CD4-positive, alpha-beta T cell treated with Interleukin-17A for 4 hours (primary cell): ENCODE data around the gene CDCP1.
A peak's percentile ranks its signal among the peaks of the same experiment; 100 is the strongest.

ENCODE experiments used
- DNase-seq: peaks from one replicate; pipeline ENCODE4 v3.0.0-alpha.2; 2020; ENCODE audit warnings: mixed read lengths

CDCP1 gene, protein sequence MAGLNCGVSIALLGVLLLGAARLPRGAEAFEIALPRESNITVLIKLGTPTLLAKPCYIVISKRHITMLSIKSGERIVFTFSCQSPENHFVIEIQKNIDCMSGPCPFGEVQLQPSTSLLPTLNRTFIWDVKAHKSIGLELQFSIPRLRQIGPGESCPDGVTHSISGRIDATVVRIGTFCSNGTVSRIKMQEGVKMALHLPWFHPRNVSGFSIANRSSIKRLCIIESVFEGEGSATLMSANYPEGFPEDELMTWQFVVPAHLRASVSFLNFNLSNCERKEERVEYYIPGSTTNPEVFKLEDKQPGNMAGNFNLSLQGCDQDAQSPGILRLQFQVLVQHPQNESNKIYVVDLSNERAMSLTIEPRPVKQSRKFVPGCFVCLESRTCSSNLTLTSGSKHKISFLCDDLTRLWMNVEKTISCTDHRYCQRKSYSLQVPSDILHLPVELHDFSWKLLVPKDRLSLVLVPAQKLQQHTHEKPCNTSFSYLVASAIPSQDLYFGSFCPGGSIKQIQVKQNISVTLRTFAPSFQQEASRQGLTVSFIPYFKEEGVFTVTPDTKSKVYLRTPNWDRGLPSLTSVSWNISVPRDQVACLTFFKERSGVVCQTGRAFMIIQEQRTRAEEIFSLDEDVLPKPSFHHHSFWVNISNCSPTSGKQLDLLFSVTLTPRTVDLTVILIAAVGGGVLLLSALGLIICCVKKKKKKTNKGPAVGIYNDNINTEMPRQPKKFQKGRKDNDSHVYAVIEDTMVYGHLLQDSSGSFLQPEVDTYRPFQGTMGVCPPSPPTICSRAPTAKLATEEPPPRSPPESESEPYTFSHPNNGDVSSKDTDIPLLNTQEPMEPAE

DNA sequence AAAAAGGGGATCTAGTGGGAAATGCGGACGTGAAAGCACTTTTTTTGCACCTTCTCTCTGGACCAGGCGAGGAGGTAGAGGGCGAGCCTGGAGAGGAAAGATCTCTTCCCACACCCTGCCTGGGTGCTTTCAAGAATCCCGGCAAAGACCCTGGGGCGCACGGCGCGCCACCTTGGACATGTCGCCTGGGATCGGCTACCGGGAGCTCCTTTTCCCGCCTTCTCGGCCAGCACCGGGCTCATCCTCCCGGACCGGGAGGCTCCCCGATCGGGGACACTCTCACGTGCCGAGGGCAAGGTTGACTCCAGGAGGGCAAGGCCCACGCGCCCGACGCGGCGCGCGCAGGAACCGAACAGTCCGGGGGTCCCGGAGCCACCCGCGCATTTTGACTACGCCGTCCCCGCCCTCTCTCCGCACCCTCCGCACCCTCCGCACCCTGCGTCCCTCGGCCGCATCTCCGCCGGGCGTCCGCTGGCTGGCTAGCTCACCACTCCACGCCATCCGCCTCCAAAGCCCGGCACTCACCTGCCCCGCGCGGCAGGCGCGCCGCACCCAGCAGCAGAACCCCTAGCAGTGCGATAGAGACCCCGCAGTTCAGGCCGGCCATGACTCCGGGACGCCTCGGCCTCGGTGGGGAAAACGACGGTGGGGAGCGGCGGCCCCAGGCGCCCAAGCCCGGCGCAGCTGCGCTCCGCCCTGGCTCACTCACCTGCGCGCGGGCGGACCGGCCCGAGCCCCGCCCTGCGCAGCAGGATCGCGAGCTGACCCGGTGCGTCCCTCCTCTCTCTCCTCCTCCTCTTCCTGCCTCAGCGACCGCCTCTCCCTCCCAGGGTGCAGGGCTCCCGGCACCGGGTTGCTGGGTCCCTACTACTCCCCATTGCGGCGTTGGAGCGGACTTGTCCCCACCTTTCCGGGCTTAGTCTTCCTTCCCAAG is at the start of gene CDCP1:
TSS of gene CDCP1 (minus strand) at position 698 of the 934 bp plus-strand sequence. CDS start at position 607, 91 bp downstream.
- DNase-seq, result peak; percentile 9

DNA sequence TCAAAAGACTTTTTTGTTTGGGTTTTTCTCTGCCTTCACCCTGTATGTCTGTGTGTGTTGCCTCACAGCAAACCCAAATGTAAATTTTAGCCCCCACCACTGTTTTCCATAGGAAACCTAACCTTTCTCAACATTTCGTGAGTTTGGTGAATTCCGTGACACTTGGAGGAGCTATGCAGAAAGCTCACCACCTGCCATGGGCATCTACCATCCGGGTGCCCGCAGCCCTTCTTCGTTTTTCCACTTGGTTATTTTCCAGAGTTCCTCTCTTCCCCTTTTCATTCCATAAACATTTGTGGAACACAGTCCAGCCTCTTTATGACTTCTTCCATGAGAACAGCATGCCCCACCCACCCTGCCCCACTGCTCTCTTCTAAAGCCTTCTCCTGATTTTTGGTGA is 48.6 kb upstream of the CDCP1 start:
- DNase-seq, result no peak

DNA sequence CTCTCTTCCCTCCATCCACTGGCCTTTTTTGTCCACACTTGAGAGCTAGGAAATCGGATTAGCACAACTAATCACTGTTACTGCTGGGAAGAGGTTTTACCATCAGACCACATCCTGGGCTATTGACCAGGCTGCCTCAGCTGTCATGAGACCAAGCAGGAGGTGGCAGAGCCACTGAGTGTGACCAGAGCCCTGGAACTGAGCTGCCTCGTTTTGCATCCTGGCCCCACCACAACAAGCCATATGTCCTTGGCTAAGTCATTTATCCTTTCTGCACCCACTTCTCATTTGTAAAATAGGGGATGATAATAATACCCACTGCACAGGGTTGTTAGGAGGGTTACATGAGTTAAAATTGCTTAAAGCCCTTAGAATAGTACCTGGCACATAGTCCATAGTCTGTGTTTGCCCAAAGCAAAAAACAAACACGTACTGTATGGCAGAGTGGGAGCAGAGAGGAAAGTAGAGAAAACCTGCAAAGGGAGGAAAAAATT is 45.8 kb upstream of the CDCP1 start:
- DNase-seq, result no peak

DNA sequence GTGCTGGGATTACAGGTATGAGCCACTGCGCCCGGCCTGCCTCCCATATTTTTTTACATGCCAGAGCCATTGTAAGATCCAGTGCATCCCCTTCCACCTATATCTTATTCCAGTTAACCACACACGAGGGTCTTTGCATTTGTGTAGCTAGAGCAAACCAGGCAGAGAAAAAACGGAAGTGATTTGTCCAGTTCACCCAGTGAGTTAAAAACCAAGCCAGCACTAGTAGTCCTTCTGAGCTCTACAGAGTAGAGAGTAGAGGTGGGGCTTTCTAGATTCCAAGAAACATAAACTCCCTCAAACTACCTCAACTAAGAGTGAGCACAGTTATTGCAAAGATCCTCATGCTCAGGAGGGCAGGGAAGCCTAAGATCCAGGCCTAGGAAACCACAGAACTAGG is 45.2 kb upstream of the CDCP1 start:
- no peak for DNase-seq

DNA sequence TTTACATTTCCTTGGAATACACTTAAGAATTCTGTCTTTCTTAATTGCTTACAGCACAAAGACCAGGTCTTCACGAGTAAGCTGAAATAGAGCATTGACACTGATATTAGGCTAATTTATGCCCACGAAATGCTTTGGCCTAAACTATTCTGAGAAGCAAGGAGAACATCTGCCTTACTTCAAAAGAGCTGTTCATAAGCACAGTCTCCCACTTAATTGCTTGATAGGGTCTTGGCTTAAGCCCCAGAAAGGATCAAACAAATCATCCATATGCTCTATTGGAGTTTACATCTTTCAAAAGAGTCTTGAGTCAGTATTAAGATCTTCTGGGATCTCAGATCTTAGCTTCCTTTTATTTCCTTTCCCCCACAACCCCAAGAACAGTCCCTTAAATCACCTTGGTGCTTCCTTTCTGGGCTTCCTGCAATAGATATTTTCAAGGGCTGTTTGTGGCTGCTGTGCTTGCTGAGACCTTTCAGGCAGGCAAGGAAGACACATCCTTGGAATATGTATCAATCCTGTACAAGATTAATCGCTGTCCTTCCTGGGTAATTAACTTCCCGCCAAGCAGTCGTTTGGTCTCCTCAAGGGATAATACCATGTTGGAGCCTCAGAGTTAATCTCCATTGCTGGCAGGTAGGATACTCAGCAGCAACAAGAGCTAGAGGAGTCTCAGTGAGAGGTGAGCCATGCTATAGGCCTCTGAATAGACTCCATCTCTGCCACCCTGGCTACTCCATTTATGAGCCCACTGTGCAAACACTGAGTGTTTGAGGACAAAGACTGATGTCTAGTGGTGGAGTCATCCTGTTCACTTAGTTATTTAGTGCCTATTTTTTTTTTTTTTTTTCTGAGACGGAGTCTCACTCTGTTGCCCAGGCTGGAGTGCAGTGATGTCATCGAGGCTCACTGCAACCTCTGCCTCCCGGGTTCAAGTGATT is 42.8 kb upstream of the CDCP1 start:
- DNase-seq, result no peak

DNA sequence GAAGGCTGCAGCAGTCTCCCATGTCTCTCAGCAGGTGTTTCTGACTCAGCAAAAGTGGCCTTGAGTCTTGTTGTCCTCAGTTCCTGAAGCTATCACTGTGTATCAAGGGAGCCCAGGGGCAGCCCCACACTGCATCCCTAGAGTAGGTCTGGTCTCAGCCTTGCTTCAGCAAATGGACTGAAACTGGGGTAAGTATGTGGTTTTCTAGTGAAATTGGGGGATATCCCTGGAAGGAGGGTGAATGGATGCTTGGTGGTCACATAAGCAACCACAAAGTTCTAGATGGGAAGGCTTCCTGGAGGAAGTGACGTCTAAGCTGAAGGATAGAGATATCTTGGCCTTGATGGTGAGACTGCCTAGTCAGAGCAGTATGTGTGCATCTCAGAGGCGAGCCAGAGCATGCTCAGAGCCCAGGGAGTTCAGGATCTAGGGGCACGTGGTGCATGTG is 41.5 kb upstream of the CDCP1 start:
- DNase-seq, result no peak

DNA sequence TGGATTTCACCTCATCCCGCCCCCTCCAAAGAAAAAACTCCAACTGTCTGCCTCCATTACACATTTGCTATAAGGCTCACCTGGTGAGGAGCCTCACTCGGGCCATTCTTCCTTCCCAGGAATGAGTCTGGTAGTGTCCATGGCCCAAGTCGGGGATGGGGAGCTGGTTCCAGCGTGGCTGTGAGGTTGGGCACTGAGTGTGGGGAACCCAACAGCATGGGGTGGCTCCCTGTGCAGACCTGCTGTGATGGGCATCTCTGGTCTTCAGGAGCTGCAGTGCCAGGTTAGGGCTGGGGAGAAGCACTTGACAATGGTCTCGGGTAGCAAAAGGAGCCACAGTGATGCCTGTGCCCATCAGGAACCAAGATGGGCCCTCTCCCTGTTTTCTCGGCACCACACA is 40.7 kb upstream of the CDCP1 start:
- no peak for DNase-seq

DNA sequence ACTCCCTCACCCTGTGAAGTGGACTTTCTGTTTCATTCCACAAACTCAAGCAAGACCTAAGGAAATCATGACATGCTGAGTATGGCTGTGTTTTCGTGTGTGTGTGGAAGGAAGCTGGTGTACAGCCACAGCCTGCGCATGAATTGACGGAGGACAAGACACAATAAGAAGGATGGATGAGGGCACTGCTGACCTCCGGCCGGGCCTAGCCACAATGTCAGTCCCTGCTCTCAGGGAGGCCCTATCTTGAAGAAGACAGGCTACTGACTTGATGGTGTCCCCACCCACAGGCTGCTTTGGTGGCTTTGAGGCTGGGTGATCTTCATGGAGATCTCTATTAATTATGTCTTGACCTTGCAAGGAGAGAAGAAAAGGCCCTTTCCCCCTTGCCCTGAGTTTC is 39.3 kb upstream of the CDCP1 start:
- no peak for DNase-seq

DNA sequence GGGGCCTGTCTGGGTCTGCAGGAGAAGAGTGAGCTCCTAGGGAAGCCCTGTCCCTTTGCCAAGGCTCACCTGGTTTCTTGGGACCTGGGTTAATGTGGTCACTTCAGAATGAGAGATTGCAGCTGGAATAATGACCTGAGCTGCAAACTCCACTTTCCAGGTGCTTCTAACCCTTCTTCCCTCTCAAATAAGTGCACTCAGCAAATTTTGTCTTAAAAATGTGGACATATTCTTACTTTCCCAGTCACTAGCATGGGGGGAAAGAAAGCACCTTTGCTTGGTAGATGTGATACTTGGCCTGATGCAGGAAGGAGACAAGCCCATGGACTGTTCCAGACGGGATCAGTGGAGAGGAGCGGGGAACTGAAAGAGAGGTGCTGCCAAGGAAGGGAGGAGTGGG is 38.9 kb upstream of the CDCP1 start:
- no peak for DNase-seq

DNA sequence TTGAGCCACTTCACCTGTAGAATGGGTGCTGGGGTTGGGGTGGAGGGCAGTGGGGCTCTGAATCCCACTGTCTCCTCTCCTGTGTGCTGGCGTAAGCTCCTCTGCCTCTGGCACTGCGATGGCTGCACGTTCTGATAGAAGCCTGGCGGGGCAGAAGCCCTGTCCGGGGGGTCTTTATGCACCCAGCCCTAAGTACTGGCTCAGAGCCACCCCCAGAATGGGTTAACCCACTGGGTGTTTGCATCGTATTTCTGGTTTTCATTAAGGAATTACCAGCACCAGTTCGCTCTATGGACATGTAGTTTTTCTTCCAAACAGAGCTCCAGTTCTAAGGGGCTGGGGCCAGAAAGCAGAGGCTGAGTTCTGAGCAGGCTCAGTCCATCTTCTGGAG is 37.7 kb upstream of the CDCP1 start:
- DNase-seq, result no peak

DNA sequence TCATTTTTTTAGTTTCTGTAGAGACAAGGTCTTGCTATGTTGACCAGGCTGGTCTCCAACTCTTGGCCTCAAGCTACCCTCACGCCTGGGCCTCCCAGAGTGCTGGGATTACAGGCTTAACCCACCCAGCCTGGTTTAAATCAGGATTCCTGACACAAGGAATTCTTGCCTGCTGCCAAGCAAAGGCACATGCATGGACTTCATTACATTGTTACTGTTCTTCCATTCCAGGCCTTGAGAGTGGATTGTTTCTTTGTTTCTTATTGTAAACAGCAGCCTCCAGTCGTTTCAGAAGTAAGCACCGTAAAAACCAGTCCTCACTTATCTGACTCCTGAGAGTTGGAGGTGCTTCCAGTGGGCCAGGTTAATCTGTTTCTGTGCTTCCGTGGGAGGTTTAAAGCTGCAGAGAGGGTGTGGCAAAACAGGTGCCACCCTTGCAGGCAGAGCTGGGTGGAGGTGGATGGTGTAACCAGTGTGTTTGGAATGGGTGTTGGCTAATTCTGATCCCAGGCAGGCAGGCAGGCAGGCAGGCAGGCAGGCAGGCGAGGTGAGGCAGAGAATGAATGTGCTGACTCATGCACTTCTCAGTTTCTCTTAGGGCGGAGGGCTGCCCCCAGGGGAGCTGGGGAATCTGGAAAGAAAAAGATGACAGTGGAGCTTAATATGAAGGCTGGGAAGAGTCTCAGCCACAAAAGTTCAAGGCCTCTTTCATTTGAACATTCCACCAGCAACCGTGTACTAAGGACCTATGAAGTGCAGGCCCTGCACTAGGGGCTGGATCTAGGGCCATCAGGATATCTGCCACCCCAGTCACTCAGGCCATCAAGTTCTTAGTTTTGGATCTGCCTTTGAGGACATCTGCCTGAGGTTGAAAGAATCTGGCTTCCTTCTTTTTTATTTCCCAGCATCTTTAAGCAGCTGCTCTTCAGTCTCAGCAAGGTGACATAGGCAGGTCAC is 37.0 kb upstream of the CDCP1 start:
- no peak for DNase-seq

DNA sequence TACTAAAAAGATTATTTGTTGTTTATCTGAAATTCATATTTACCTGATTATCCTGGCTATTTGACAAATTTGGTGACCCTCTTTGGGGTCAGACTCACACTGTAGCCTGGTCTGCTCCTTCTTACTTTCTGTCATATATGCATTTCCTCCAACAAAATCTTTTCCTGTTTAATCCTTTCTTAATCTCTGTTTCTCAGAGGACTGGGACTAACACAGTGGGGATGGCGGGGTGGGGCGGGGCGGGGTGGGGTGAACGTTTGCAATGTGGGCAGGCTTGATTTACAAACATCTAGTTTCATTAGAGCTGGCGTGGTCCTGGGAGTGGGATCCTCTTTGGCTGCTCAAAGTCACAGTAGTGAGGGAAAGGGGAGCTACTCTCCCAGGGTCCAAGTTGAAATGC is 35.3 kb upstream of the CDCP1 start:
- DNase-seq, result no peak

DNA sequence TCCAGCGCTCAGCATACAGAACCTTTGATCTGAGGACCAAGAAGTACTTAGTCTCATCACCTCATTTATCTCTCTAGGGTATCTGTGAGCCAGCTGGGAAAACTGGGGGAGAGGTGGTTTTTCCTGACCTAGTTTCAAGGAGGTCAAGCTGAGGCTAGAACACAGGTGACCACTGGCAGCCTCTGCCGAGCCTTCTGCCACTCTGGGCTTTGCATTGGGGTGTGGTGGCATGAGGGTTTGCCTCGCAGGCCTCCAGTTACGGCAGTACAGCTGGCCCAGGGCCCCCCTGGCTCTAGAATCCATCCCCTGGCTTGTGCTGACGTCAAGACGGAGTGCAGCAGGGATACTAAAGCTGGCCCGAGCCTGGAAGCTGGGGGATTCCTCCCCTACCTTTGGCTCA is 34.7 kb upstream of the CDCP1 start:
- DNase-seq, result no peak

DNA sequence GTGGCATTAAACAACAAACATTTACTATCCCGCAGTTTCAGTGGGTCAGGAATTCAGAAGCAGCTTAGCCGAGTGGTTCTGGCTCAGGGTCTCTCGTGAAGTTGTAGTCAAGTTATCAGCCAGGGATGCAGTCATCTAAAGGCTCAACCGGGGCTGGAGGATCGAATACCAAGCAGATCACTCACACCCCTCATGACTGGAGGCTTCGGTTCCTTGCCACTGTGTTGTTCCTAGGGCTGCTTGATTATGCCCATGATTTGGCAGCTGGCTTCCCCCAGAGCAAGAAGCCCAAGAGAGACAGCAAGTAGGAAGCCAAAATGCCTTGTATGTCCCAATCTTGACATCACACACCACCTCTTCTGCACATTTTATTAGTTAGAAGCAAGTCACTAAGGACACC is 33.9 kb upstream of the CDCP1 start:
- no peak for DNase-seq

DNA sequence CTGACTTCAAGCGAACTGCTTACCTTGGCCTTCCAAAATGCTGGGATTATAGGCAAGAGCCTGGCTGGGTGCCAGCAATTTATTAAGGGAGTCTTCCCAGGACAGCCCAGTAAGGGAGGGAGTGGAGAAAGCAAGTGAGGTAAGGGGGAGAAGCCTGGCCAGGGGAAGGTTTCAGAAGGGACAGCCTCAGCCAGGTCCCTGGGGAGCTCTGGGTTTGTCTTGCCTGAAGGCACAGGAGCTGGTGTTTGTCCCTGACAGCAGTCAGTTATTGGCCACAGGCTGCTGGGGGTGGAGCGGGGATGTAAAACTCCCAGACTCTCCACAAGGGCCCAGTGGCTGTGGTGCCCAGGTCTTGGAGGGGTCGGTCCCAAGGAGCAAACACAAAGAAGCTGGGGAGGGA is 33.0 kb upstream of the CDCP1 start:
- no peak for DNase-seq

DNA sequence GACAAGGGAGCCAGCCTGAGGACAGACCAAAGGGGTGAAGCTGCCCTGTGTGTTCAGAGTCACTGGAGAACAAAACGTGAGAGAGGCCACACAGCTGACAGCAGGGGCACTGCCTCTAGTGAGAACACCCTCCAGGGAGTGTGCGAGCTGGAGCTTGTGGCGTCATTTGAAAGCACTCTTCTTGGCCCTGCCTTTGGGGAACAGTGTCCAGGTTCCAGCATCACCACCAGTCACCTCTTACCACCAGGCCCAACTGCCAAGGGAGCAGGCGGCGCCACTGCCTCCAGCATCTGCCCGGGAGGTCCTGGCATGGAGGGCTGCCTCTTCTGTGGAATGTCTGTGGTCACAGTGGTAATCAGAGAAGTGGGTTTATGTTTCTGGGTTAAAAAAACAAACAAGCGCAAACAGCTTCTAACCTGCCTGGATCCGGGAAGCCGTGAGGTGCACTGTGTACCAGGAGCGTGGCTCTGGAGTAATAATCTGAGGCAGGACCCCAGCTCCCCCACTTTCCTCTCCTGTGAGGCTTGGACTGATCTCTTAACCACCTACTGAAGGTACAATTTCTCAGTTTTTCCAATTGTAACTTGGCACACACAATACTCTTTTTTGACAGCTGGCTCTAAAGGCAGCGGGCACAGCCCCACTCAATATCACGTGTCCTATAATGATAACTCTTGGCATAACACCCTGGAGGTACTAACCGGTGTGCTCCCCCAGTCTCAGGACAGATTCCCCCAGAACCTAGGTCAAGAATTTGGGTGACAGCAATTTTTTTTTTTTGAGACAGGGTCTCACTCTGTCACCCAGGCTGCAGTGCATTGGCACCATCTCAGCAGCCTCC is 32.2 kb upstream of the CDCP1 start:
- no peak for DNase-seq

DNA sequence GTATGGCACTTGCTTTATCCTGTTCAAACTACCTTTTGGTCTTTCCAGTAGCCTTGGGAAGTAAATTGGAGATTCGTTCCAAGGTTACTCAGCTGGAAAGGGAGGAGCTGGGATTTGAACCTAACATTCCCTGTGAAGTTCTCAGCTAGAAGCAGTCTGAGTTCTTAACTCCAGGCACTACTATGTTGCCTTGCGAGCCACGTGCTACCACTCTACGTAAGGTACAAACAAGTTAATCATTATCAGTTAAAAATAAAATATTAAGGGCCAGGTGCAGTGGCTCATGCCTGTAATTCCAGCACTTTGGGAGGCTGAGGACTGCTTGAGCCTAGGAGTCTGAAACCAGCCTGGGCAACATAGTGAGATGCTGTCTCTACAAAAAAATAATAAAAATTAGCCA is 30.7 kb upstream of the CDCP1 start:
- no peak for DNase-seq

DNA sequence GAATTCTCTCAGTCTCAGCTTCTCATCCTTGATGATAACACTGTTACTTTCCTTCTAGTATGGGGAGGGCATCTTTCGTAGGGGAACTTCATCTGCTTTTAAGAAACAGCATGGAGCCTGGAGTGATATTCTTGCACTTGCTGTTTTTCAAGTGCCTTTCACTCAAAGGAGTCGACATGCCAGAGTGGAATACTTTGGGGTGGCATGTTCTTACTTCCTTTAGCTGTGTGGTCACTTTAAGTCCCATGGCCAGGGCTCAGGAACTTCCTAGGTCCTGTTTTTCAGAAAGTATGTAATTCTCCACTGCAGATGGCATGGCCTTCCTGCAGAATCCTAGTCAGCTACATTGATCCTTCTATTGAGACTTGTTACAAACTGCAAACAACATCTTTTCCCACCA is 28.1 kb upstream of the CDCP1 start:
- DNase-seq, result no peak

DNA sequence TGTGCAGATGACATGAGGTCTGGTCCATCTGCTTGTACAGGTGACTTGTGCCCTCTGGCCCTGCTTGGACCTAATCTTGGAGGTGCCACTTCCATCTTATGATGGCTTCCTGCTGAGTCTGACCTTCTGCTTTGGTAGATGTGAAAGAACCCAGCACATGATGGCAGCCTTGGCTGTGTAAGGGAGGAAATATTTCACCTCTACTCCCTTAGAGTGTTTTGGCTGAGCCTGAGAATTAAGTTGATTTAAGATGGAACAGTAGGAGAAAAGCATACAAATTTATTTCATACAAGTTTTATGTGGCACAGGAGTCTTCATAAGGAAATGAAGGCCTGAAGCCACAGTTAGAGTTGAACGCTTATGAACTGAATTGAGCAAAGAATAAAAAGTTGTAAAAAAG is 27.6 kb upstream of the CDCP1 start:
- no peak for DNase-seq

DNA sequence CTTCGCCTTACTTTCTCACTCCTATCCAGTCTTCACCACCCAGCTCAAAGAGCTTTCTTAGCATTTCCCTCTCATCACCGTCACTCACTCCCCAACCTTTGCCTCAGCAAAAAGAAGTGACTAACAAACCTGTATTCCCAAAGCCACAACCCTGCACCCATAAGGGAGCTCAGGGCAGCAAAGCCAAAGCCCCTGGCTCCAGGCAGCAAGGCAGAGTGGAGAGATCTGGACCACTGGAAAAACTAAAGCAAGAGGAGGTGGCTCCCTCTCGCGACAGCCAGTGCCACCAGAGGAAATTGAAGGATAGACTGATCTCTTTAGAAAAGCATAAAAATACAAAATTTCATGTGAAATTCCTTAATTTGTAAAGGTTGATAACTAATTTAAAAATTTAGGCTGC is 25.1 kb upstream of the CDCP1 start:
- DNase-seq, result no peak
